HG03175 (cell line): ENCODE data around the gene FAM163A.
"Not testable (repeated sequence)": the region's sequence is repeated elsewhere in the genome, so short reads cannot be mapped to it uniquely, and the experiment has no call there.

Source experiments
- ATAC-seq: cut with Tn5 transposase; IDR thresholded peaks from one replicate; pipeline ENCODE4 v1.9.1; 2021; ENCODE audit warnings: mild to moderate bottlenecking, moderate library complexity; ENCODE audit not compliant: unreplicated experiment

The FAM163A gene

DNA sequence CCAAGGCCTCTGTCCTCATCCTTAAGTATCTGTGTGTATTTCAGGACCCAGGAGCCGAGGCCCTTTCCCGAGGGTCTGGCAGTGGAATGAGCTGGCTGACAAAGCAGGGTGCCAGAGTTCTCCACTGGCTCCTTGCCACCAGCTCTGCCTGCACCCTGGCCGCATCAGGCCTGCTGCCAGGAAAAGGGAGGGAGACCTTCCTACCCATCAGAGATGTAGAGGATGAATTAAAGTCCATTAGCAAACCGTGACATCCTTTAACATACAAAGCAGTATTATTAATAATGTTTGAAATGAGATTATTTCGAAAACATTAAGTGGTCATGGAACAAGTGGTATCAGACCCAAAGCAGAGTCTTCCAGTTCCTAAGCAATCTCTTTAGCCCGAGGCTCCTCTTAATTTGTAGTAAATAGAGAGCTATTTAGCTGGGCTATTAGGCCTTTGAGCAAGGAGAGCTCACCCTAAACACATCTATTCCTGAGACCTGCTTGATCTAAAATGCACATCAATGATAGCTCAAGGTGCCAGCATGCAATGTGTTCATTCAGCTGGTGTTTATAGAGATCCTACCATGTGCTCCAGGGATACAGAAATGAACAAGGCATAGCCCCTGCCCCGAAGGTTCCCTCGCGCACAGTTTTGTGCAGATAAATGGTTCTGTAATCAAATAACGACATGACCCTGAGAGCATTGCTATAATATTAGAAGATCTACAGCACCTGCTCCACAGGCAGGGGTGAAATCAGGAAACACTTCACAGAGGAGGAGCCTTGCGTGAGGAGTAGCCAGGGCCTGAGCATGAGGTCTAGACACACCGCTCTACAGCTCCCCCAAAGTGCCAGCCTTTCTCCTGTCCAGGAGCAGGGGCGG lies 44.0 kb downstream of the FAM163A start:
- ATAC-seq, result no peak

GRCh38 chr1:179788259-179788658 lies 45.2 kb downstream of the FAM163A start:
- ATAC-seq, result no peak

DNA sequence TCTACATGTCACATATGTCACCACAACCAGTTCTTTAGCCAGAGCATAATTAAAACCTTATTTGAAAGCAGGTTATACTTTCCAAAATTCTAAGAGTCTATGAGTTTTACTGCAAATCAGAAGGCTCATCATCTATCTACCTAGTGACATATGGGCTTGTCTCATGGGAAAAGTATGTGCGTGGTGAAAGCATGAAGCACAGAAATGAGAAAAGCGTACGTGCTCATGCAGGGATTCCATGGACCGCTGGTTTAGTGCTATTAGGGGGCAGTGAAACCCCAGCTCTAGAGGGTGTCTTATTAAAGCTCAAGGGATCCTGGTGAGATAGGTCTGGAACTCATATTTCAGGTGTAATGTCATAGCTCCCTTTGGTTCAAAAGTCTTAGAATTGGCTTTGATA lies 50.2 kb downstream of the FAM163A start:
- no peak for ATAC-seq

GRCh38 chr1:179794146-179794545 lies 51.1 kb downstream of the FAM163A start:
- ATAC-seq, result no peak

- no peak for ATAC-seq
These were observed 51.6 kb downstream of the FAM163A start for GRCh38 chr1:179794669-179795068.

DNA sequence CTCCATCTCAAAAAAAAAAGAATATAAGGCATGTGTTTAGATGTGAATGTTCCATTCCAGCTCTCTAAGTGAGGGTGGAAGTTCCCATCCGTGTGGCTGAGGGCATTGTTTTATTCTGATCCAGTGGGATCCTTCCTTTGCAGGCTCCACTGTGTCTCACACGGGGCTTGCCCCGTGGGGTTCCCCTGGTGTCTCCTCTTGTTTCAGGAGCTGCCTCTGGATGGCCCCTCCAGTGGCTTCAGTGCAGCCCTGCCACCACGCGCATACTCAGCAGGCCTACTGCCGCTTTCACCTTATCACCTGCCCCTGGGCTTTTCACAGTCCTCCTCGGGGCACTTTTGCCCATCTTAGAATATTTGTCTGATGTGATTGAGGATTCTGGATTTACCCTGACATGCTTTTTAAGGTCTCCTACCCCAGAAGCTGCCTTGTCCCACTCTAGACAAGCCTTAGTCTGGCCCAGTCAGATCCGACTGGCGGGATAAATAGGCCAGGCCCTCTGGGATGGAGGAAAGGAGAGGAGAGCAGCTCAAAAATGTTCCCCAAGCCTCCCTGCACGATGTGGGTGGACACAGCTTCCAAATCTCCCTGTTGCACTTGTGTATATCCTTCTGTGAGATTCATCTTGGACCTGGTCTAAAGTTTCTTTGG lies 55.2 kb downstream of the FAM163A start:
- no peak for ATAC-seq

- ATAC-seq, result no peak
These were observed 55.9 kb downstream of the FAM163A start for GRCh38 chr1:179798864-179799516.

- no peak for ATAC-seq
These were observed 57.4 kb downstream of the FAM163A start for GRCh38 chr1:179800481-179800880.

DNA sequence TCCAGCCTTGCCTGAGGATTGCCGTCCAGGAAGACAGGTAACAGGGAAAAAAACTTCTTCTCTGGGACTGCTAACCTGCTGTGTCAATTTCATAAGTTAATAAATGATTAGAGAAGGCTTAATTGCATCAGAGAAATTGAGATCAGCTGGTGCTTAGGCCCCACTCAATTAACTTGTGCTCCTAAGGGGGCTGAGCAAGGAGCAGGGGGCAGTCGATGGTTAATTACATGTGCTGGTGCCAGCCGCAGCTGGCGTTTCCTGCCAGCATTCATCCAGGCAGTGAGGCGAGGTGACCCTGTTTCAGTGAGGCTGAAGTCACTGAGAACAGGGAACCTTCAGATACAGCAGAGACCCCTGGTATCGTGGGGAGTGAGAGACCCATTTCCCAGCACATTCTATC lies 60.0 kb downstream of the FAM163A start:
- ATAC-seq, result no peak

GRCh38 chr1:179803918-179804317 lies 60.8 kb downstream of the FAM163A start:
- no peak for ATAC-seq

- ATAC-seq, result not testable (repeated sequence)
These were observed 61.3 kb downstream of the FAM163A start for GRCh38 chr1:179804417-179804816.

DNA sequence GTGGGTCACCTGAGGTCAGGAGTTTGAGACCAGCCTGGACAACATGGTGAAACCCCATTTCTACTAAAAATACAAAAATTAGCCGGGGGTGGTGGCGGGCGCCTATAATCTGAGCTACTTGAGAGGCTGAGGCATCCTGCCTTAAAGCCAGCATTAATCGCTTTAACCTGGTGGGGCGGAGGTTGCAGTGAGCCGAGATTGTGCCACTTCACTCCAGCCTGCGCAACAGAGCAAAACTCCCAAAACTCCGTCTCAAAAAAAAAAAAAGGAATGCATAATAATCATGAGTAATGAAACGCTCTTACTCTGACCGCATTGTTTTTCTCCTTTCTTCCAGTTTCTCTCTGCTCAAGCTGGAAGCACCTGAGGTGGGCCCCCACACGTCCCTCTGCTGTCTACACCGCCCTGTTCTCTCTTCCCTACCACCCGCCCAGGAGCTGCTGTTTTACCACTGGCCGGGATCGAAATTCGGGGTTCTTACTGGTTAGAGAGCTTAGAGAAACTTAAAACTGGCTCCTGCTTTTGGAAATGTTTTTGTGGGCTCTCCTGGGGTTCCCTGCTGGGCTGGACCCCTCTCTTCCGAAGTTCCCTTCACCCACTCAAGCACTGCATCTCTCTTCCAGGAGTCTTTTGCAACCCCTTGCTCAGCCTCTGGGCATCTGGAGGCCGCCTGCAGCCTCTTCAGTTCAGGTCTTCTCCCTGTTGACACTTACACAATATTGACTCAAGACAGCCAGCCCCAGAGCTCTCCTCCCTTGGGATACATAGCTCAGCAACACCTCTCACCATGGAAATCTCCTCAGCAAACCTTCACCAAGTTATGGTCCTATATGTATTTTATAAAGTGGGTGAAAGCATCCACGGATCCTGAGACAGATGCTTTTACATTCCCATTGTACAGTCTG lies 62.5 kb downstream of the FAM163A start:
- no peak for ATAC-seq

- ATAC-seq, result no peak
These were observed 63.2 kb downstream of the FAM163A start for GRCh38 chr1:179806333-179806732.

DNA sequence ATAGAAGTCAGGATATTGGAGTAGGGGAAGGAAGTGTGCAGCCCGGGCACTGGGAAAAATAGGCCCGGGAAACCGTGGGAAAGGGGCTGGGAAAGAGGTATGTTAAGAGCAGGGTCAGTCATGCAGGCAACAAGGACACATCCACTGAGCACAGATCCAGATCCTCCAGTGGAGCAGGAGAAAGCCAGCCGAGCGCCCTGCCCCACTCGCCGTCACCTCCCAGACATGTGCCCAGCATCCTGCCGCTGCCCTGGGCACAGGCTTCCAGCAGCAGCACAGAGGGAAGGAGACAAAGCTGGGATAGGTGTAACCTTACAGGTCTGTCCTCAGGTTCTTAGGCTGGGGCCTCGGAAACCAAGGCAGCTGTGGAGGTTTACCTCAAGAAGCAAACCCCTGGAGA lies 64.2 kb downstream of the FAM163A start:
- no peak for ATAC-seq

GRCh38 chr1:179807691-179808485 lies 64.8 kb downstream of the FAM163A start:
- ATAC-seq, result no peak

- ATAC-seq, result no peak
These were observed 65.4 kb downstream of the FAM163A start for GRCh38 chr1:179808503-179808902.

GRCh38 chr1:179809506-179810366 lies 66.6 kb downstream of the FAM163A start:
- ATAC-seq, result peak; percentile 65

- ATAC-seq, result no peak
These were observed 67.2 kb downstream of the FAM163A start for GRCh38 chr1:179810367-179810715.
